NCI-H345 treated with DMSO at 0.1 percent for 48 hours (cell line): ENCODE results near the gene KIRREL3.

Source experiments
- DNase-seq: peaks from one replicate; lab custom pipeline; 2025; ENCODE audit not compliant: unreplicated experiment; lab: John Stamatoyannopoulos, UW

KIRREL3 gene

DNA sequence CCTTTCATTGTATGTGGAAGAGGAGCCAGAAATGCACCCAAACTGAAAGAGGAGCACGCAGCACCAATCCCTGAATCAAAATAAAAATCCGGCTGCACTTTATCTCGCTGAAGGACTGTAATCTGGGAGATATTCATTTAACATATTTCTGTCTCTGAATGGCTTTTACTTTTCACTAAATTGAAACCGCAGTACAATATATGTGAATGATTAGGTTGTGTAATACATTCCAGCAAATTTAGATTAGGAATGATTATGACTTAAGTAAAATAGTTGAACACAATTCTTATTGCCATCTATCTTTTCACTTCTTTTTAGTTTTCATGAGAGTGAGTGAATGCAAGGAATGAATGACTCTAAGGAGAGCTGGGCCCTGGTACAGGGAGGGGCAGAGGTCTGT is 413.0 kb downstream of the KIRREL3 start:
- no peak for DNase-seq

DNA sequence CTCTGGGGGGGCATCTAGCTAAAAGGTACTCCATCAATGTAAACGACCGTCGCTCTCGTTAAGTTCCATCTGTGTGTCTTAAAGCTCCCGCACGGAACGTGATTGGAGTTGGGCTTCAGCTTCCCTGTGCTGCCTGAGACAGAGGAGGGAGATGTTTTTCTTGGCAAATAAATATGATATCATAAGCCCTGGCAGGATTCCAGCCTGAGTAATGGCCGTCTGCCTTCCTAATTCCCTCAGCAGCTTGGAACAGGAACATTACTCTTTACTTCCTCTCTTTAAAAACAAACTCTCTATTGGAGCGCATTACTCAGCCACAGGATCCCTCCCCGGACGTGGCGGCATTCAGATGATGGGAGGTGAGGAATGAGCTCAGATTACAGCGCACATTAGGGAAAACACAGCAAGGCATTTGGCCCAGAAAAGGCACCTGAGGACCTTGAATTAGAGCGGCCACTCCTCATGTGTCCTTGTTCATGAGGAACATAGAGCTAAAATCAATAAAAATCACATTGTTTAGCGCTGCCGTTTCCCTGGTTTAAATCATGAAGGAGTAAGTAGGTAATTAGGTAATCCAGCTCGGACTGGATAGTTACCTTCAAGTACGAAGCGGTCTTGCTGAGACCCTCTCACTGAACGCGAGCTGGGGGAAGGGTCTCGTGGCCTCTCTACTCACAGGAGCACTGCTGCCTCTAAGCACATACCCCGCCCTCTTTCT is 414.6 kb downstream of the KIRREL3 start:
- DNase-seq = peak; percentile 63

DNA sequence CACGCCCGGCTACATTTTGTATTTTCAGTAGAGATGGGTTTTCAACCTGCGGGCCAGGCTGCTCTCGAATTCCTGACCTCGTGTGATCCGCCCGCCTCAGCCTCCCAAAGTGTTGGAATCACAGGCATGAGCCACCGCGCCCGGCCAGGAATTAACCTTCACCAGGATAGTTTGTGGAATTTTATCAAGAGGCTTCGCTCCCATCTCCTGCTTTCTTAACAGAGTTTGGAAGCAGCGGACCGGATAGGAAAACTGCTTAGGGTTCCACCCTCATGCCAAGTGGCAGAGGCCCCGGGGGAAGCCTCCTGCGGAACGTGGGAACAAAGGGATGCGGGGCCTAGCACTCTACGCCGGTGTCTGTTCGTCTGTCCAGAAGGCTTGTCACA is 415.2 kb downstream of the KIRREL3 start:
- no peak for DNase-seq

DNA sequence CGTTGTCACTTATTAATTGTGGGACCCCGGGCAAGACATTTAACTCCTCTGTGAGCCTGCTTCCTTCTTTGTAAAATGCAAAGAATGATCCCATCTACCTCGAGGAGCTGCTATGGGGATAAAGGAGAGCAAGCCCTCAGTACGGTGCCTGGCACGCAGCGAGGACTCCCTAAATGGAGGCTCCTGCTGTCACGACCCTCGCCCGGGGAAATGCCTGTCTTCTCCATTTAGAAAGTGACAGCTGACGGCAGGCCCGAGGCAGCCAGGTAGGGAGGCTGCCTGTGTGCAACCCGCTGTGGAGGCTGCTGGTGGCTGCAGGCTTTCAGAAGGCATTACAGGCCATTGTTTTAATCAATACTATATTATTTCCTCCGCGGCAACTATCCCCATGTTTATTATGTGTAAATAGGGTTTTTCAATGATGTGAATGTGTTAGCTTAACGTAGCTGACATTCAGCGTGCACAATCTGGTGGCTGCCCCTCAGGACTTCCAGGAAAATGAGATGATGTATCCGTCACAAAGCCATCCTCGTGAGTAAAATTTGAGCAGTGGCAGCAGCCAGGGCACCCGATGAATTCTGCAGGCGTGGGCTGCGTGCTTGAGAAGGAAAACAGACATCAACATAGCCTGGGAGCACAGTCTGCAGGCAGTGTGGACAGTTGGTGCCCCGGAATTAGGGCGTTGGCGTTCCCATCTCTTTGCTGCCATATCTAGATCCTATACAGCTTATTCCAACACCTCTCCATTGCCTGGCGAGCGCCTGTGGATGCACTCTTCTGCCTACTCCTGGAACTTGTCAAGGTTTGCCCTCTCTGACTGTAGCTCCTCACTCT is 416.8 kb downstream of the KIRREL3 start:
- DNase-seq = no peak

DNA sequence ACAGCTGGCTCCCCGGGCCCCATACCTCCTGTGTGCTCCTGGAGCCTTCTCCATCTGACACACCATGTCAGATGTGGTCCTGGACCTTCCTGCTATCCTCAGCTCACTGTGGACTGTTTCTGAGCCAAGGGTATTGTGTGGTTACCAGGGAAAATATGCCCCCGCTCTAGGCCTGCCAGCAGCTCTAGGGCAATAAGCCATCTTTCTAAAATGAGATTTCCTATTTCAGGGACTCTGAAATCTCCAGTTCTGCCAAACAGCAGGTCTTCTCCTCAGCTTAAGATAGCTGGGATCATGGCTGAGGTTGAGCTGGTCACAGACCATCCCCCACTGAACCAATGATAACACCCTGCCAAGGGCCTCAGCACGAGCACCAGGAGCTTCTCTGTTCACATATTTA is 417.5 kb downstream of the KIRREL3 start:
- DNase-seq = no peak

DNA sequence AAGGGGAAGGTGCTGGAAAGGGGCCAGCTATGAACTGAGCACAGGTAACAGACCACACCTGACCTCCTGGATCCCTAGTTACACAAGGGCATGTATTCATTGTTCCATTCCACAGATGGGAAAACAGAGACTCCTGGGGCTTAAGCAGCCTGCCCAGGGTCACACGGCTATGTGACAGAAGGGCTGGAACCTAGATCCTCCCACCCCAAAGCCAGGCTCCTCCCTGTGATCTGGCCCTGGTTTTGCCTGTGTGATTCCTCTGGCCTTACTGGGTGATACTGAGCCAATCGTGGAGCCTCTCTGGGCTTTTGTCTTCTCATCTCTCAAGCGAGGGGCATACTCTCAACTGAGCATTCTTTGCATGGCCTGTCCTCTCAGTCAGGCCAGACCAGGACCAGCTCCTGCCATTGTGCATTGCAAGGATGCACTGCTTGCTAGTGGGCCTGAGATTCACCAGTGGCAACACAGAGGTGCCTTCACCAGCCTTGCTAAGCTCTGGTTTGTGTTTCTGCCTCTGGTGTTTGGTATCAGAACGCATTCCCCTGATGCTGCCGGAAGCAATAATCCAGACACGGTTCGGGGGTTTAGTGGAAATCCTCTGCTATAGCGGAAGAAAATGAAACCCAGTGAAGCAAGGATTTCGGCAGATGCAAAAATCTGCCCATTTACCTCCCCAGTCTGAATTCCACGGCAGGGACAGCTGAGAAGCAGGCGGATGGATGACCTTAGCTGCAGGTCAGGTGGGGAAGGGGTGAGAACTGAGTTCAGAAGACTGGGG is 418.5 kb downstream of the KIRREL3 start:
- no peak for DNase-seq

DNA sequence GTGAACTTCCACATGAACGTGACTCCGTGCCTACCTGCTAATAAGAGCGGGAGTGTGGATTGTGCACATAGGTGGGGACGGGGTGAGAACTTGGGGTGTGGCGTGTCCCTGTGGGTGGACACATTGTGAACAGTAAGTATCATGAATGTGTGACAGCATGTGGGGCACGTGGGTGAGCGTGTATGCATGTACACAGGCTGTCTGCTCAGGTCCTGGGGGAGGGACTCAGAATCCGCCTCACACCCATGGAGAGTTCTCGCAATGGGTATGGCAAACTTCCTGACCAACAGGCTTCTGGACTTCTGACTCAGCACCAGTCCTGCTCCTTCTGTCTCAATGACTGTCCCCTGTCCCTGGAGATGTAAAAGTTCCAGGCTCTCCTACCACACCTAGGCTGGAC is 422.1 kb downstream of the KIRREL3 start:
- no peak for DNase-seq

DNA sequence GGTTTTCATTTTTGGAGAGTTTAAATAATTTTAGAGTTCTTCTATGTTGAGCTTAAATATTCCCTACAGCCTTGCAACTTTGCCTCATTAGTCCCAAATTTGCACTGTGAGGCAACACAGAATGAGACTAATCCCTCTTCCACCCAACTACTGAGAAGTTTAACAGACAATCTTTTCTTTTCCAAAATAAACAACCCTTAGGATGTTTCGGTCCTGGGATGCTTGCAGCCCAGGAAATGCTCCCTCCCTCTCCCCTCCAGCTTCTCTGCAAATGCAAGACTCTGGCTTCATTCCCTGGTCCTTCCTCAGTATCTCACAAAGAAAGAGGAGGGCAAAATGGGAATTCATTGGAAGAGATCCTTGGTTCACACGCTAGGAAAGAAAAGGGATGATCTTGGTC is 422.5 kb downstream of the KIRREL3 start:
- DNase-seq = no peak

DNA sequence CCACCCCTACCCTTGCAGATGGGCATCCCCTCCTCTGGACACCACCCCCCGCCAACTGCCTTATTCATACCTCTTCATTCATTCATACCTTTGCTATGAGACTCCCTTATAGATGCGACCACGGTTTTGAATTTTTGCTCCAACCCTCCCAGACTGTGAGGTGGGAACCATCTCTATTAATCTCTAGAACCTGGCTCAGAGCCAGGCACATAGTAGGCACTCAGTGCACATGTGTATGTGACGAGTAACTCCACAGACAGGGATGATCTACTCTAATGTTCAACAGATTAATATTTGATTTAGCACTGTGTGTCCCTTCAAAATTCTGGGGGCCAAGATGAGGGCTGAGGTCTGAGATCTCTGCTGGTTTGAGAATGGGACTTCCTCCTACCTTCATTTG is 424.7 kb downstream of the KIRREL3 start:
- DNase-seq = no peak

DNA sequence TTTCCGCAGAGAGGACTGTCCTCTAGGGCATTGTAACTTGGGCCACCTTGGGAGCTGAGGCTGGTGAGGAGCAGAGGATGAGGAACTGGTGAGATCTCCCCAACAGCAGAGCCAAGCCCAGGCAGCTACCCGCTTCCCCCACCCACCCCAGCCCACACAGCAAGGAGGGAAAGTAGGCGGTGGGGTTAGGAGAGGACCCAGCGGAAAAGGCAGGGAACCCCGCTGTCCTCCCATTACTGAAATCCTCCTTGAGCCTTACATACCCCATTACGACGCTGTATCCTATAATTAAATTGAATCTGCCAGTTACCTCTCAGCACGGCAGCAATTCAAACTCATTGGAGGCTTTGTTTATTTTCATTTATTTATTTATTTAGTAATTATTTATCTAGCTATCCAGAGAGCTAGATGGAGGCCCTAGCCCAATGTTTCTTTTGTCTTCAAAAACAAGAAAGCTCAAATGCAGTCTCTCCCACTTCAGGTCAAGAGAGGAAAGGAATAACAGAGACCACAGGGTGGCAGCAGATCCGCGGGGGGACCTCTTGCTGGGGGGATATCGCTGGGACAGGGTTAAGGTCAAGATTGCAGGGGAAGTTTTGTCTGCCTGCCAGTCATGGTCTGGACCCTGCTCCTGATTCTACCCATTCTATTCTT is 427.1 kb downstream of the KIRREL3 start:
- DNase-seq = peak; percentile 73

DNA sequence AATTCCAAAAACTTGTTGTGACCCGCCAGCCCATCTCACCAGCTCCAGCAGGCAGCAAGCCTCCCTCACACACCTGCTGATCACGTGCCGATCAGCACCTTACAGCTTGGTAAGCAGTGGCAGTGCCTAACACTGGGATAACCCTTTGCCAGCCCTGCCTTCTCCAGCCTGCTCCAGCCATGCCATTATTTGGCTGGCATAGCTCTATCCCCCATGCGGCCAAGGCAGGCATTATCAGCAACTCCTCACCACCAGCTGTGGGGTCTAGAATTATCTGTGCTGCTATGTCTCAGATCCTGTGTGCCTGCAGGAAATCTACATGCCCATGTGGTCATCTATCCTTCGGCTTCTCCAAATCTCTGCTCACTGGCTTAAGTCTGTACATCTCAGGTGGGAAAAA is 430.1 kb downstream of the KIRREL3 start:
- no peak for DNase-seq

DNA sequence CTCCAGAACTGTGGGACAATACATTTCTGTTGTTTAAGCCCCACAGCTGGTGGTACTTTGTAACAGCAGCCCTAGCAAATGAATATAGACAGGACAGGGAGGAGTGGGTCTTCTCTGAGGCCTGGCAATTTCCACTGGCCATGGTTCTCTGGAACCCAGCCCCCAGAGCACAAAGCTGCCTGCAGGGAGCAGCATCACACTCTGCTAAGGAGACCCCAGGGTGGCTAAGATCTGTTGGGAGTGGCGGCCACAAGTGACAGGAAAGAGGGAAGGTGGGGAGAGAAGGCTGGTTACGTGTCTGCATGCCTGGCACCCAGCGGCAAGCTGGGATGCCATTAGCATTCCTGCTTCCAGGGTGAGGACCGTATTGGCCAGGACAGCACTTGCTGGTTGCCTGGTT is 433.2 kb downstream of the KIRREL3 start:
- no peak for DNase-seq

DNA sequence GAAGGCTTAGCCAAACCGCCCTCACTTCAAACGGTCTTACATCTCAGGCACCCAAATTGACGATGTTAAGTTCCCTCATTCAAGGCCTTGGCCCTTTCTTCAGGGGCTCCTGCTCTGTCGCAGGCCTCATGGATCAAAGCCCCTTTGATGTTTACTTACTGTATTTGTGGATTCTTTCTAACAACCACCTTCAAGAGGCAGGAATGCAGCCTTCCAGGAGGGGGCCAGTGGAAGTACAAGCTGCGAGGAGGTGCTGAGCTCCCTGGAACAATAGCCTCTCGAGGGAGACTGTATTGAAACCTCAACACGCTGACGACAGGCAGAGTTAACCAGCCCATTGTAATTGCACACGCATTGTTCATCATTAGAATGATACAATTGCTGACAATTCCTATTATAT is 436.0 kb downstream of the KIRREL3 start:
- no peak for DNase-seq

DNA sequence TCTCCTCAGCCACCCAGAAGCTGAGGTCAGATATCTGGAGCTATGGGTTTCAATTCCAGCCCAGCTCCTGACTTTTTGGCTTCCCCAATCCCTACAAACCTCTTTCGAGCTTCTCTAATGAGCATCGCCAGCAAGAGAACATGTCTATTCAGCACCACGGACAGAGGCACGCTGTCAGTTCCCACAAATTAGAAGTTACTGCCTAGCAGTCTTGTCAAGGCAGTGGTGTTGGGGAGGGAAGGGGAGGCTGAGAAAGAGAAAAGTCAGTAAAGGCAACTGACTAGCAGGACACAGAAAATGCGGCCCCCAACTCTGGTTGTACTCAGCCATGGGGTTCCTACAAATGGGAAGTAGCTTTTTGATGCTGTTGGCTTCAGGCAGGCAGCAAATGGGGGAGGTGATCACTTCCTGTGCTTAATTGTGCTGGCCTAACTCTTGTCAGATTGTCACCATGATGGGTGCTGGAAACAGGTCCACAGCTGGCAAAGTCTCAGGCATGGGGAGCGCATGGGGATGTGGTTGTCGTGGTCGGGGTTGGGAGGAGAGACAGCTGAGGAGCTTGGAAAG is 439.2 kb downstream of the KIRREL3 start:
- no peak for DNase-seq

DNA sequence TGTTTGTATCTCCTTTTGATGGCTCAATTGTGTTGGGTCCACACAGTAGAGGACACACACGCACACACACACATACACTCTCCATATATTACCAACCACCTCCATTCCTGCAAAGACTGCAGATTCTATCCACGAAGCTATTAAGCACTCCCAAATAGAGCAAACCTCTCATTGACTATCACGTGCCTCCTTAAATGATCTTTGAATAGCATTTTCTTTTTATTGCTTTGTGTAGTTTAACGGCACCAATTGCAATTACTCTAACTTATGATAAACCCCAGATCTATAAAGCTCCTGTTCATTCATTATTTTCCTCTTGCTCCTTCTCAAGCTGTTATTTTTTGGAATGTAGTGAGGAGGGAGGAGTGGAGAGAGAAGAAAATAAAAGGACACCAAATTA is 440.3 kb downstream of the KIRREL3 start:
- no peak for DNase-seq

DNA sequence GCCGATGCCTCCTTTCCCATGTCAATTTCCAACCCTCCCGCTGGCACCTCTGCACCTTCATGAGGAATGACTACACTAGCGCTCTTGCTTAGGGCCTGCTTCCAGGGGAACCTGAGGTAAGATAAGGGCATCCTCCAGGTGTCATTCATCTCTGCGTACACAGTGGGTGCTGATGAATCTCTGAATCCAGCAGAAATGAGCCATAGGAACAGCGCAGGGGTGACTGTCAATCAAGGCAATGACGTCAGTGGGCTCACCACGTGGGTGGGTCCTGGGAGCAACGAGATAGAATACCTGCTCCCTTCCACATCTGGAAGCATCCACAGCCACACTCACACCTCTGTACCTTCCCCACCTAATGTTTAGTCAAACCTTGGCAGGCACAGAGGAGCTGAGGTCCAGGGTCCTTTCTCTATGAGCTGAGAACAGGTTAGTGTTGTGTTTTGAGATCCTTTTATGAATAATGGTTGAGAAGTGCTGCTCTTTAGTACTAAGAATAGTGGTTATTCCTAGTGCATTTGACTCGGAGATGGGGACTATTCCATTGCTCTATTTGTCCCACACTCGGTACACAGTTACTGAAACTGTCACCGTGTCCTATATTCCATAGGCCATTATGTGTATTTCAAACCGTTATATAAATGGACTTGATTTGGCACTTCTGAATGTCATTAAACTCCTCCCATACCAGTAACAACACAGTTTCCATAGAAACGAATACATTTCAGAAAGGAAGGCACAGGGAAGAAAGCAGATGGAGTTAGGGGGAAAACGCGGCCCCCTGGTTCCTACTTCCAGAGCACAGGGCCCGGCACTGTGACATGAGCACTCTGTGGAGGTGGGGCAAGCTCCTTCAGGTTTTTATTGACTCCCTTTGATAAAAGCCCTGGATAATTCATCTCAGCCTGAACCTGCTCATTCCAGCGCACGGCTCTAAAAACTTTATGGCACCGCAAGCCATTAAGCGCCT is 451.7 kb downstream of the KIRREL3 start:
- no peak for DNase-seq

DNA sequence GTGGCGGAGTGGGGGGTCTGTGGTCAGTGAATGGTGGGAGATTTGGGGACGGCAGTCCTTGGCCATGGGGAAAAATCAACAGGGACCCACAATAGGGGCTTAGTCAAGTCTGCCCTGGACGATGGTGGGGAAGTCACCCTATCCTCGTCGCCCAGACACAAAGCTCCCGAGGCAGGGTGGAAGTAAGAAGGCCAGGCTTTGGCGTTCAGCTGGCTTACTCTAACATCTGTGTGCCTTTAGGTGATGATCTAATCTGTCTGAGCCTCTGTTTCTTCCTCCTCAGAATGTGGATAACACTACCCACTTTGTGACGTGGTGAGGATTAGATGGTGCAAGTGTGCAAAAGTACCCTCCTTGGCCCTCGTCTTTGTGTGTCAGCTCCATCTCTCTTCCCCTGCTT is 452.9 kb downstream of the KIRREL3 start:
- no peak for DNase-seq

DNA sequence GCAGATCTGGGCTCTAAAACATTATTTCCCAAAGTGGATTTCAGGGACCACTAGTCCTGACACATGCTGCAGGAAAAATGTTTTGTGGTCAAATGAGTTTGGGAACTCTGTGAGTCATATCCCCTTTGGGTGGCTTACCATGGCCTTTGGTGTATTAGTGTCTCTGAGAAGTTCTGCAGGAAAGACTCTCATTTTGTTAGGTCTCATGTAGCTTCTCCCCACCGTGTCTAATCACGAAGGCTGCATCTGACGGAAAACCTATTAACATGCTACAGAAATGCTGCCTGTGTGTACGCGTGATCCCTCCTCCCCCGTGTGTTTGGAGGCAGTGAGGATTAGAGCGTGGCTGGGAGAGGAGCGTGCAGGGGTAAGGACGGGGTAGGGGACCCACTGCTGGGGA is 453.4 kb downstream of the KIRREL3 start:
- DNase-seq = no peak

DNA sequence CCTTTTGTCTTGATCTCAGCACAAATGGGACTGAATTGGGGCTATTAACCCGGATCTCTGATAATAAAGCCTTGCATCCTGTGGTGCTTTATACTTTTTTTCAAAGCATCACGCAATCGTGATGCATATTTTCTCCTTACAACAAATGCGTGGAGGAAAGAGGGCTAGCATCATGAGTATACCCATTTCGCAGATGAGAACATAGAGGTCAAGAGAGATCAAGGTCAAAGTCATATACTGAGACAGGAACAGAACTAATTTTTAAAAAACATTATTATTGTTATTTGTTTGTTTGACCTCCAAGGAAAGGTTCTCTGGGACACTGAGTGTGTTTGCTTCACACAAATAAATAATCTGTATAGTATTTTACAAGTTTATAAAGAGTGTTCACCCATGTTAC is 453.9 kb downstream of the KIRREL3 start:
- DNase-seq = no peak

DNA sequence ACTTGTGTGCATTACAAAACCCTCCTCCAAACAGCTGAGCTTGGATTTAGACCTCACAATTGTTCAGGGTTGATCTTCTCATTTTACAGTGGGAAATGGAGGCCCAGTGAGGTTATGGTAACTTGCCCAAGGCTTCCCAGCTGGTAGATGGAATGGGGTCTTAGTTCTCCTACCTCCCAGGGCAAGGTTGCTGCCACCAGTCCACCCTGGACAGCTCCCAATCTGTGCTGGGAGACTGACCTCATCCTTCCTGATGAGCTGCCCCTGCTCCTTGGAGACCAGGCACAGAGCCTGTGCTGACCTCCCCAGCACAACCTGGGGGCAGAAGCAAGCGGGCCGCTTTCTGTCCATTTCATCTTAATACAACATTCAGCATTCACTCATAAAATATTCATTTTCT is 454.4 kb downstream of the KIRREL3 start:
- no peak for DNase-seq
